Measurements from ENCODE around the gene EVA1A.

The EVA1A gene

DNA sequence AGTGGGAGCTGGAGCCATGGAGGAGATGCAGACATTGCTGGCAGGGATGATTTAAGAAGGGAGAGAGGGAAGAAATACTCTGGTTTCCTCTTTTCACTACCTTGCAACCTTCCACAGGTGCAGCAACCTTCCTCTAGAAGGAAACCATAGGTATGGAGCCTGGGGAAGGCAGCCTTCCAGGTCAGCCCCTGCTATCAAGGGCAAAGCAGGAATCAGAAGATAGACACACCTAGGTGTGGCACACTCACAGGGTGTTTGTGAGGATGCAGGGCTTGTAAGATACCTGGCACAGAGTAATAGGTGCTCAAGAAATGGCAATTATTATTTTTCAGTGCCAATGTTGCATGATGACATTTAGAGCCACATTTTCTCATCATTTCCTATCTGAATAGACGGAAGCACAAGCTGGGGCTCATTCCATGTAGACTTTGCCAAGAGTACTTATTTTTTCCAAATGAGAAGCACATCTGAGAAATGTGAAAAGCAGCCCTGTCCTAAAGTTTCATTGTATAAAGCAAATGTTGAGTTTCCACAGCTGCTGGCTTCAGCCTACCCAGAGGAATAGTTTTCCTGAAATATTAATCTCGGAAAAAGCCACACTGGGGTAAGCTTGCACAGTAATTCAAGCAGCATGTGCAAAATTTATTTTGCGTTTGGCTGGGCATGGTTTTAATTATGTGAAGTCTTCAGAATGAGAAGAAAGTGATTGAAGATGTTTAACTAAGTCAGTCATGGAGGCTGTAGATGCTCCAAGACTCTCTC is 20.6 kb downstream of the EVA1A start:
- DNase-seq = peak; percentile 79

DNA sequence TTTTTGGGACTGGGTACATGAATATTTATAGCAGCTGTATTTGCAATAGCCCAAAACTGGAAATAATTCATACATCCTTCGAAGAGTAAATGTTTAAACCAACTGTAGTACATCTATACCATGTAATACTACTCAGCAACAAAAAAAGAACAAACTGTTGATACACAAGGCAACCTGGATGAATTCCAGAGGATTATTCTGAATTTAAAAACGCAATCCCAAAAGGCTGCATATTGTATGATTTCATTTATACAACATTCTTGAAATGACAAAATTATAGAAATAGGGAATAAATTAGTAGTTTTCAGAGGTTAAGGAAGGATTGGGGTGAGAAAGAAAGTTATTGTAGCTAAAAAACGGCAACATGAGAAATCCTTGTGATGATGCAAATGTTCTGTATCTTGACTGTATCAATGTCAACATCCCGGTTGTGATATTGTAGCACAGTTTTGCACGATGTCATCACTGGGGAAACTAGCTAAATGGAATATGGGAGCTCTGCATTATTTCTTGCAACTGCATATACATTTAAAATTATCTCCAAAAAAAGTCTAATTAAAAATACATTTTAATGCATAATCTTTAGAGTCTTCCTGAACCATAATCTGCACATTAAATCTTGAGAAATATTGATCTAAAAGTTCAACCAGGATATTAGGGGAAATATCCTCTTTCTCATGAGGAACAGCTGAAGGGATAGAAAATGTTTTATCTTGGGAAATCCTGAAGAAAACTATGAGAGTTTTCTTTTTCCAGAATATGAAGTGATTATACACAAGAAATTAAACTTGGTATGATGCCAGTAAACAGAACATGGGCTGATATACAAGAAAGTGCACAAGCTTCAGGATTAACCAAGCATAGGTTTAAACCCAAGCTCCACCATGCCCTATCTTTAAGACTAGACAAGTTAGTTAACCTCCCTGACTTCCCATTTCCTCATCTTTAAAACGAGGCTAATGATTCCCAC is 21.9 kb downstream of the EVA1A start:
- no peak for DNase-seq

DNA sequence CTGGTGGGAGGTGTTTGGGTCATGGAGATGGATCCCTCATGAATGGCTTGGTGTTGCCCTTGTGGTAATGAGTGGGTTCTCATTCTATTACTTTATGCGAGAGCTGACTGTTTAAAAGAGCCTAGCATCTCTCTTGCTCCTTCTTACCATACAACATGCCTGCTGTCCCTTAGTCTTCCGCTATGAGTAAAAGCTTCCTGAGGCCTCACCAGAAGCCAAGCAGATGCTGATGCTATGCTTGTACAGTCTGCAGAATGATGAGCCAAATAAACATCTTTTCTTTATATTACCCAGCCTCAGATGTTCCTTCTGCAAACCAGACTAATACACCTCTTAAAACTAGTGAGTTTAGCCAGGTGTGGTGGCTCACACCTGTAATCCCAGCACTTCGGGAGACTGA is 23.1 kb downstream of the EVA1A start:
- DNase-seq = no peak

DNA sequence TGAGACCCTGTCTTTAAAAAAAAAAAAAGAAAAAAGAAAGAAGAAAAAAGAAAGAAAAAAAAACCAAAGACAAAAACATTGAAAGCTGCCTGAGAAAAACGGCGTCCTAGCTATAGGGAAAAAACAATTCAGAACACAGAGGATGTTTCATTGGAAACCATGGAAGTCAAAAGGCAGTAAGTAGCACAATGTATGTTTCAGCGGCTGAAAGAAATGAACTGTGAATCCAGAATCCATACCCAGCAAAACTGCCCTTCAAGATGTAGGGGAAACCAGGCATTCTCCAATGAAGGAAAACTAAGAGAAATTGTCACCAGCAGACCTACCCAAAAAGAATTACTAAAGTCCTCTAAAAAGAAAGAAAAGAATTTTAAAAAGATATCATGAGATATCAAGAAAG is 27.6 kb downstream of the EVA1A start:
- no peak for DNase-seq

DNA sequence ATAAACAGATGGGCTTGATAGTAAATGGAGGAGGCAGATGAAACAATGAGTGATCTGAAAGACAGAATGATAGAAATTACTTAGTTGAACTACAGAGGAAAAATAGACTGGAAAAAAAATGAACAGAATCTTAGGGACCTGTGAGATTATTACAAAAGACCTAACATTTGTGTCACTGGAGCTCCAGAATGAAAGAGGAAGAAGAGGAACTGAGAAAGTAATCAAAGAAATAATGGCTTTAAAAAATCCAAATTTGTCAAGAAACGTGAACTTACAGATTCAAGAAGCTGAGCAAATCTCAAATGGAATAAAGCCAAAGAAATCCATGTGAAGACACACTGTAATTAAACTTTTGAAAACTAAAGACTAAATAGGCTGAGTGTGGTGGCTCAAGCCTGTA is 28.3 kb downstream of the EVA1A start:
- DNase-seq = no peak

DNA sequence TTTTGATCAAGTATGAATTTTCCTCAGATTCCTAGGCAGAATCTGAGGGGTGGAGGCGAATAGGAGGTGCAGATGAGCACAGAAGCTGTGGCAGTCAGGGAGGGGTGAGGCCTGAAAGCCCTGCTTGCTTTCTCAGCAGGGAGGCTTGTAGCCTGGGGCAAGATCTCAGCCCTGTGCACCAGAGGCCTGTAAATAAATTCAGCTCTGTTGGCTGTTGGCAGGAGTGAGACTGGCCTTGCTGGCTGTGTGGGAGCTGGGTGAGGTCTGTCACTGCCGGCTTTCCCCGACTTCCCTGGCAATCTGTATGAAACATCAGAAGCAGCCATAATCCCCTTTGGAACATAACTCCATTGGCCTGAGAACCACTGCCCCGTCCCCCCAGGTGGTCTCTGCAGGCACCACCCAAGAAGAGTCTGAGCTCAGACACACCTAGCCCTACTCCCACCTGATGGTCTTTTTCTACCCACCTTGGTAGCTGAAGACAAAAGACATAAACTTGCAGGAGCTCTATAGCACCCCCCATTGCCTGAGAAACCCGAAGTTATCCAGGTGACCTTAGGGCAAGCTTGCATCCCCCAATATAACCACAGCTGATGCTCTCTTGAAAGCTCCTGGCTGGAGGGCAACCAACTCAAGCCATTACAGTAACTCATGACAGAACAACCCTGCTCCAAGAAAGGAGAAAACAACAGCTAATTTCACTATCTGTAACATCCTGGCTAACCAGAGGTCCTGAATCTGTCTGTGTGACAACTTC is 32.3 kb downstream of the EVA1A start:
- no peak for DNase-seq

DNA sequence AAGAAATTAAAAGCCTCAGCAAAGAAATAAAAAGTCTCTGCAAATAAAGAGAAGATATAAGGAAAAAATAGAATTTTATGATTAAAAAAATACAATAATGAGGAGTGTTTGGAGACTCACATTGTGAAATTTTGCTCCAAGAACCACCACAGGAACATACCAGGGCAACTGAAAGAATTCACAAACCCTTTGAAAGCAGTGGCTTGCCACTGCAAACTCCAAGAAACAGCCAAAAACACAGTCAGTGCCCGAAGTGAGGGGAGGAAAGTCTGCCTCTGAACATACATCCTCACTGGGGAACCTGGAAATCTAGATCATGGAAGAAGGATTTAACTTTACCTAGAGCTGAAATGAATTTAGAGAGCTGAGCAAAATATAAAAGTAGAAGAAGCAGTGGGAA is 33.1 kb downstream of the EVA1A start:
- no peak for DNase-seq

DNA sequence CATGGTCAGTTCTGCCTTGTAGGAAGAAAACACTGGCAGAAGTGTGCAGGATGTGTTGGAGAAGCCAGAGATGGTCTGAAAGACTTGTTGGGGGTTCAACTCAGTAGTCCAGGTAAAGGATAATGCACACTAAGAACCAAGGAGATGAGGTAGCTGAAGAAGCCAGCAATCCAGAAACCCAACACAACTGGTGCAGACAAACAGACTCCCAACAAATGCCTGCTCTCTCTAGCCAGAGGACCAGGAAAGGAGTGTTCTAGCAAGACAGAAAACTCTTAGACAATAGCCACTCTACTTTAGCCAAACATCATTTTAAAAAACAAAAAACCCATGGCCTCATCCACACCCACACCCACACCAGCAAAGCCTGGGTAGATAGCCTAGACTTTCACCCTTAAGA is 33.9 kb downstream of the EVA1A start:
- no peak for DNase-seq

DNA sequence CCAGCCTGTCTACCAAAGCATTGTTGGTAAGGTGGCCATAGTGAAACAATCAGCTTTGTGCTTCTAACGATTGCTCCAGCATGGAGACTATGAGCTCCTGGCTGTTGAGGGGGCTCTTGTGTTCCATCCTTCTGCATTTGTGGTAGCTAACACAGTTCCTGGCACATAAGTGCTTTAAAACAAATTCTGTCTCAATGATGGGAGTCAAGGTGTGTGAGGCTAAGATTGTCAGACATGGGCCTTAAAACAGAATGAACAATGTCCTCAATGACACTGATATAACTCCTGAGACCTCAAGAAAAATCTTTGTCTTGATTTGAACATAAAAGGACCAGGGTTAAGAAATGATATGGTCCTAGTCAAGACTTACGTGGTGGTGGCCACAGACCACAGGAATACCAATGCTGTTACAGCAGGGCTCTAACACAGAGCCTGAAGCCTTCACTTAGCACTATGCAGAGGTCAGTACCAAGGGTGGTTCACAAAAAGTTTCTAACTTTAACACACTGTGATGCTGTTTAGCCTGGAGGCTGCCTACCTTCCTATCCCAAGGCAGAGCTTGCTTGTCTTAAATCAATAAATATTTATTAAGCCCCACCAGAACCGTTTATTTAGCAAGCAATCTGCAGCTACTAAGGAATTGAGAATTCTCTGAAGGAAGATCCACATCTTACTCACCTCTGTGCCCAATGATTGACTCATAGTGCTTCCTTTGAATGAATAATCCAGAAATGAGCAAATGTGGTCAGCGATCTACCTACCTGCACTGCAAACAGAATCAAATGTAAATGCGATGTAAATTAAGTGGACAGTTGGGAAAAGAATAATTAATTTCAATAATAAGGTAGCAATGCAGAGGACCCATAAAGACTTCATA is 35.1 kb downstream of the EVA1A start:
- DNase-seq = no peak

DNA sequence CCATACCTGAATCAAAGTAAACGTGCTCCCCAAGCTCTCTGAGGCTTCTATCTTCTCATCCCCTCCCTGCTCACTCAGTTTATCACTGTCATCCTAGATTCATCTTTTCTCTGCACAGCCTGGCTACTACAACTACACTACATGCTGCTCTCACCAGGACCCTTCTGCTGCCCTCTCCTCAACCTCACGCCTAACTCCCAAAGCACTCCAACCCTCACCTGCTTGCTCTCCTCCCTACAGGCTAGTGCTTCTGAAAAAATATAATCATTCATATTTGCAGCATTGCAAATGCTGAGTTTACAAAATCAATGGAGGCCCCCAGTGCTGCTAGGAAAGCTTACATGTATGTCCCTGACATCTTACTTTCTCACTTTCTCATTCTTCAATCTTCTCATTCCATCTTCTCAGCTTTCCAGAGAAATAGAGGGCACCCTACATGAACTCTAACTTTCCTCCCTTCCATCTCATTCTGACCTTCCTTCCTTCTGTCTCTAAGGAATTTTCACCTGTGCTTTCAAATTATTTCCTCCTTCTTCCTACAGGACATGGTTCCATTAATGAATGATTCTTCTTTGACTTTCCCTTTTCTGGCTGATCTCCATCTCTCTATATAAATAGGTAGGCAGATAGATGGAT is 36.3 kb downstream of the EVA1A start:
- no peak for DNase-seq

DNA sequence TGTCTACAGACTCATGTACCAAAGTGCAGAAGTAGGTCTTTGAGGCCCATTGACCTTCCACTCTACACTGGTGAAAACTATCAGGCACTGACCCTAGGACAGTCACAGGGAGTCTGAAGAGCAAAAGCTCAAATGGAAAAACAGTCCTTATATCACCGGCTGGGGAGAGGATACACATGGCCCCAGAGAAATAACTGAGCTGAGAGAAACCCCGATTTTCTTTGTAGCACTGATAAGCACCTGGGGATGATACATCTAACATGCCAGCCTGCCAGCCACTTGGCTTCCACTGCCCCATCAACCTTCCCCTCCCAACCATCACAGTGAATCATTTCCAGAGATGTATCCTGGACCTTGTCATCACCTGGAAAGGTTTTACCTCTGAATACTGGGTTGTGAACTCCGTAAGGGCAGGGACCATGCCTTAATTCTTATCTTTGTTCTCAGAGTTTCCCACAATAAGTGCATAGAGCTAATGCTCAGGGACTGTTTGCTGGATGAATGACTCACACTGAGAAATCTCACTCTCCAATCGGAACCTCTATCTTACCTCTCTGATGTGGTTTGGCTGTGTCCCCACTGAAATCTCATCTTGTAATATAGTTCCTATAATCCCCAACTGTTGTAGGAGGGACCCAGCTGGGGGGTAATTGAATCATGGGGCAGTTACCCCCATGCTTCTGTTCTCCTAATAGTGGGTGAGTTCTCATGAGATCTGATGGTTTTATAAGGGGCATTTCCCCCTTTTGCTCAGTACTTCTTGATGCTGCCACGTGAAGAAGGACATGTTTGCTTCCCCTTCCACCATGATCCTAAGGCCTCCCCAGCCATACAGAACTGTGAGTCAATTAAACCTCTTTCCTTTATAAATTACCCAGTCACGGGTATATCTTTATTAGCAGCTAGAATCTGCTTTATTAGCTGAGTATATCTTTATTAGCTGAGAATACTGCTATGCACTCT is 37.1 kb downstream of the EVA1A start:
- no peak for DNase-seq

DNA sequence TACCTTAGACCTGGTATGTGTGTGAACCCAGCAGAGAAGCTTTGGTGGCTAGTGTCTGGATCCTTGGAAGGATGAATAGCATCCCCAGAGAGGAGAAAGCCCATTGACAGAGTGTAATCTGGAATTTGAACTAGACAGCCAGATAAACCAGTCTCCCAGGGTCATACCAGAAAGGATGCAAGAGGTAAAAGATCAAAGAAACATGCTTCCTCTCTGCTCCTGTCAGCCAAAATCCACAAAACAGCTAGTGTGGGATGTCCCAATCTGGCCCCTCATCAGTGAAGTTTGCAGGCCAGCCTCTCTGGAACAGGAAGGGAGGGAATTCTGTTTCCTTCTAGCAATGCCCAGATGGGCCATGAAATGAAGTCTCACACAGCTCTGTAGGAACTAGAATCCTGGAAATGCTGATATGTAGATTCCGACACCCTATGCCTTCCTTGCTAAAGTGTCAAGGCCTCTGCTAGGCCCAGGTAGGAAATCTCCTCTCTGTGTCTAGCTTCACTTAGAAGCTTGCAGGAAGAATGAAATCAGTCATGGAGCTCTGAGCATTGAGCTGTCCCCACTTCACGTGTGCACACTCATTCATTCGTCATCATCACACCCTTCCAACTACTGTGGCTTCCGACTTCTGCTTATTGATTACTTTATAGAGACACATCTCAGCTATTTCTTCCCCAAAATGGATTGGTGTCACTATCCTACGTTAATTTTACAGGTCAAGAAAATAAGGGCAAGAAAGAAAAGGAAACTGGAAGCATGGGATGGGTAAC is 38.0 kb downstream of the EVA1A start:
- DNase-seq = no peak

DNA sequence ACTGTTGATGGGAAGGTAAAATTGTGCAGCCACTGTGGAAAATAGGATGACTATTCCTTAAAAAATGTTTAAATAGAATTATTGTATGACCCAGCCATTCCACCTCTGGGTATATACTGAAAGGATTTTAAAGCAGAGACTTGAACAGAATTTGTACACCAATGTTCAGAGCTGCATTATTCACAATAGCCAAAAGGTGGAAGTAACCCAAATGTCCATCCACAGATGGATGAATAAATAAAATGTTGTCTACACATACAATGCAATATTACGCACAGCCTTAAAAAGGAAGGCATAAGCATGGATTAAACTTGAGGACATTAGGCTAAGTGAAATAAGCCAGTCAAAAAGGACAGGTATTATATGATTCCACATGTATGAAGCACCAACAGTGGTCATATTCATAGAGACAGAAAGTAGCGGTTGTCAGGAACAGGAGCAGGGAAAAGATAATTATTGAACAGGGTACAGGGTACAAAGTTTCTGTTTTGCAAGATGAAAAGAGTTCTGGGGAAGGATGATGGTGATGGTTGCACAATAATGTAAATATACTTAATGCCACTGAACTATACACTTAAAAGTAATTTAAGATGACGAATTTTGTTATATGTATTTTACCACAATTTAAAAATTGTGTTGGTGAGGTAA is 39.4 kb downstream of the EVA1A start:
- DNase-seq = no peak

DNA sequence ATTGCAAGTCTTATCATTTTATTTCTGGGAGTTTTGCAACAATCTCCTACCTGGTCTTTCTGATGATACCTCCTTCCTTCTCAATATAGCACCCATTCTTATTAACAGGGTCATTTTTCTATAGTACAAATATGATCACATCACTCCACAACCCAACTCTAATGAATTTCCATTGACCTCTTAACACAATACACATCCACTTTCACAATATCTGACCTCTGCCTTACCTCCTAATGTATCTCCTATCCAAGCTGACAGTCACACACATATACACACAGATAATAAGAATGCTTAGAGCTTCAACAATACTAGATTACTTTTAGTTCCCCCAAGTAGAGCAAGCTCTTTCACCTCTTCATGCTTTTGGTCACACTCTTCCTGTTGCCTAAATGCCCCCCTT is 40.9 kb downstream of the EVA1A start:
- no peak for DNase-seq

DNA sequence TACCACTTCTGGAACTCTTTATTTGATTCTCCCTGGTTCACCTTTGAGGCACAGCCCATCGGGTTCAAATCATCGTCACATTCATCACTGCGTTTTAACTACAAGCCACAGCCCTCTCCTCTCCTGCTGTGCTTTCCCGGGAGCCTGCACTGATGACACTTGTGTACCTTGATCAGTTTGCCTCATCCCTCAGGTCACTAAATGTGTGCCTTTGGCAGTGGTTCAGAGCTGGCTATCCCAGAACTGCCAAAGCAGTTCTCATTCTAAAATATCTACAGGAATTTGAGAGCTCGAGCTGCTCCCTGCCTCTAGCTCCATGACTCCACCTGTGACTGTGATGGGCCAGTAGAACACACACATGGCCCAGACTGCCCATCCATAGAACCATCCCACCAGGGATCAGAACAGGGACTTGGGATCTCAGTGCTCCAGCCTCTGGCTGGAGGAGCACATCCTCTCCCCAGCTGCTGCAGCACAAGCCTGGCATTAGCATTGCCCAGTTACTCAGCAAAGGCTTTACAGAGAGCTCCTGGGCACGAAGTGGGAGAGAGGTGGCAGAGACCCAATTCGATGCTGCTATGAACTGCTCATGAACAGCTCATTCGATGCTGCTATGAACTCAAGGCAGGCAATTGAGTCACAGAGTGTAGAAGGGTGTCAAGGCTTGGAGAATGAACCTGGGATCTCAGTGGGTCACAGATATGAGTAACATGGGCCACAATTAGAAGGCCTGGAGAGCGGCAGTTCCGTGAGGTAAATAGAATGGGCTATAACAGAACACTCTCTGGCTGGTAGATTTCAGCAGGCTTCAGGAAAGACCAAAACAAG is 41.9 kb downstream of the EVA1A start:
- DNase-seq = no peak

DNA sequence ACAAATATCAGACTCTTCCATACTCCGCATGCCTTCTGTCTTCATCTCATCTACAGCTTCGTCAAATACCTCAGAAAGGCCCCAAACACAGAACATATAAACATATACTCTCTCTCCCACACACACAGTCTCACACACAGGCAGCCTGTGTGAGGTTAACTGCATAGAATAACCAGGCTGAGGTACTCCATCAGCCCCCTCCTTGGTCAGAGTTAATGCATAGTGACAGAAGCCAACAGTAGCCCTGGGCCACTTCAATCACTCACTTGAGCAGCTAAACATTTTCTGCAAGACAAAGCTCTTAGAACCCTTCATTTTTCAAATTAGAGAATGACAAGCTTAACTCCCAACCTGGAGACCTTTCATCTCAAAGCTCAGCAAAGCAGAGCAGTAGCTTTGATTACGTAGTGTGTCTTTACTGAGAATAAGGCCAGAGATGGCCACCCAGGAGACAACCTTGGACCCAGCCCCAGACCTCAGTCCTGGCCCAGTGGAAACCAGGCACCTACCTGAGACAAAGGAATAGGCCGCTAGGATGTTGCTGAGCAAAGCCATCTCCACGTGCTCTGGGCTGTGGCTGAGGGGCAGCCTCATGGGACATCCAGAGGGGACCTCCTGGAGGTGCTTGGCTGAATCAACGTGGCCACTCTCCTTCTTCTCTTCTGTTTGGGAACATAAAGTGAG is 43.0 kb downstream of the EVA1A start:
- no peak for DNase-seq
